GM12892 (cell line): ENCODE measurements around the gene TMTC2.

Experiments used
- POLR2A ChIP-seq: IDR thresholded peaks from 2 replicates; pipeline ENCODE4 v1.6.1; 2011; ENCODE audit warnings: low read depth, low read length, control low read depth
- TAF1 ChIP-seq: IDR thresholded peaks from 2 replicates; pipeline ENCODE4 v1.6.1; 2011; ENCODE audit warnings: low read depth, mild to moderate bottlenecking, control low read depth, low read length, borderline replicate concordance

DNA sequence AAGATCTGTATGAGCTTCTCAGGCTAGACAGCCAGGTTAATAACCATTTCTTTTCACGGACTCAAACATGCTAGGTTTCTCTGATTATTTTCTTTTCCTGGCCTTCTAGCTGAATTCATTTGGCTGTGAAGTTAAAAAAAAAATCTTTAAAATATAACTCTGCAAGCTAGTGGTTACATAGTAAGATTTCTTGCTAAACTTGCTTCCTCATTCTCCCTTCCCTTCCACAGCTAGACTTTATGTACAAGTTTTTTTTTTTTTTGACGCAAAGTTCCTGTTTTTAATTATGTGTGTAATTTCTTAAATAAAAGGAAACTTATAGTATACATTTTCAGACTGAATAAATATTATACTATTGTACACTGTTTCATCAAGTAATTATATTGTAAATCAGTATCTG, 145.4 kb downstream of the TMTC2 start:
- no peak for TF ChIP-seq POLR2A
- TF ChIP-seq TAF1, result no peak
